GM18951 (cell line): ENCODE results near the gene LYL1.
A peak's percentile ranks its signal among the peaks of the same experiment; 100 is the strongest.

Experiments used
- POLR2A ChIP-seq: IDR thresholded peaks from 4 replicates; pipeline ENCODE4 v1.6.1; 2011; ENCODE audit warnings: mild to moderate bottlenecking; ENCODE audit not compliant: insufficient read length, insufficient read depth; ENCODE audit errors: extremely low read depth
- in situ Hi-C: fragments of 300-500 bp; cut with MboI; formaldehyde crosslinking; loops from one replicate; pipeline ENCODE4 v1.12.0; 2022; ENCODE audit warnings: low sequenced_read_pairs, mixed read lengths, inconsistent platforms; ENCODE audit not compliant: unreplicated experiment

LYL1 gene

GRCh38 chr19:13104848-13105711, 2.4 kb upstream of the LYL1 start:
- TF ChIP-seq POLR2A, result peak; percentile 46
- in situ Hi-C loops, result no loop called here

- in situ Hi-C loops, result no loop called here
- peak; percentile 66 for TF ChIP-seq POLR2A
These were observed 1.7 kb upstream of the LYL1 start for GRCh38 chr19:13104360-13104847.

- in situ Hi-C loops, result no loop called here
These were observed 1.1 kb upstream of the LYL1 start for GRCh38 chr19:13103581-13104359.

GRCh38 chr19:13102416-13102665, 317 bp downstream of the LYL1 start:
- in situ Hi-C loops, result no loop called here
- TF ChIP-seq POLR2A, result no peak

More at GRCh38 chr19:13103581-13104359, 1.1 kb upstream of the LYL1 start:
- no peak for TF ChIP-seq POLR2A

GRCh38 chr19:13101590-13102415, 855 bp downstream of the LYL1 start:
- in situ Hi-C loops, result no loop called here
- no peak for TF ChIP-seq POLR2A

GRCh38 chr19:13100841-13101589, 1.6 kb downstream of the LYL1 start:
- no peak for TF ChIP-seq POLR2A

GRCh38 chr19:13100031-13100588, 2.5 kb downstream of the LYL1 start:
- in situ Hi-C loops, result no loop called here
- no peak for TF ChIP-seq POLR2A

More at GRCh38 chr19:13100841-13101589, 1.6 kb downstream of the LYL1 start:
- in situ Hi-C loops, result no loop called here

GRCh38 chr19:13099073-13099999, 3.3 kb downstream of the LYL1 start:
- TF ChIP-seq POLR2A, result peak; percentile 45
- in situ Hi-C loops, result no loop called here

GRCh38 chr19:13098277-13099072, 4.2 kb downstream of the LYL1 start:
- in situ Hi-C loops, result no loop called here

GRCh38 chr19:13097463-13098258, 5.0 kb downstream of the LYL1 start:
- TF ChIP-seq POLR2A, result no peak
- in situ Hi-C loops, result no loop called here

More at GRCh38 chr19:13098277-13099072, 4.2 kb downstream of the LYL1 start:
- no peak for TF ChIP-seq POLR2A
